Kidney epithelial cell (primary cell): ENCODE data around the gene KCP. TPM values are rescaled to one million over a fixed set of nuclear protein-coding genes. Genes with fewer than 3 reads are reported as not detected.
A peak's percentile ranks its signal among the peaks of the same experiment; 100 is the strongest.

Source experiments
- DNase-seq: peaks from one replicate; pipeline ENCODE4 v3.0.0-alpha.2; 2010; ENCODE audit warnings: low read depth
- H3K27me3 ChIP-seq: 2 replicates; pipeline ENCODE4 v1.6.0; 2011; ENCODE audit warnings: low read length; ENCODE audit not compliant: control insufficient read depth, insufficient read depth
- H3K36me3 ChIP-seq: 2 replicates; pipeline ENCODE4 v1.5.1; 2011; ENCODE audit warnings: low read length; ENCODE audit not compliant: control insufficient read depth, insufficient read depth
- H3K4me3 ChIP-seq: 2 replicates; pipeline ENCODE4 v1.5.1; 2011; ENCODE audit warnings: low read depth, mild to moderate bottlenecking, control low read depth, low read length
- total RNA-seq: library from RNA; depleted of rRNA; stranded (reverse); fragments of >200 nt; gene quantifications from 2 replicates; pipeline ENCODE4 v1.2.3, GENCODE V29; 2015
- TF ChIP-seq, protein P1 (sequence below): IDR thresholded peaks from 2 replicates; pipeline ENCODE4 v1.5.1; 2011; ENCODE audit warnings: mild to moderate bottlenecking, moderate library complexity, low read length, control low read depth, inconsistent platforms; ENCODE audit not compliant: insufficient read depth, poor library complexity, severe bottlenecking

KCP gene
- total RNA-seq, 1 donor from 2014 or later, result 1.3 TPM

- no peaks in the 10 kb centered on the region for H3K27me3 ChIP-seq
- TF ChIP-seq, protein P1, sequence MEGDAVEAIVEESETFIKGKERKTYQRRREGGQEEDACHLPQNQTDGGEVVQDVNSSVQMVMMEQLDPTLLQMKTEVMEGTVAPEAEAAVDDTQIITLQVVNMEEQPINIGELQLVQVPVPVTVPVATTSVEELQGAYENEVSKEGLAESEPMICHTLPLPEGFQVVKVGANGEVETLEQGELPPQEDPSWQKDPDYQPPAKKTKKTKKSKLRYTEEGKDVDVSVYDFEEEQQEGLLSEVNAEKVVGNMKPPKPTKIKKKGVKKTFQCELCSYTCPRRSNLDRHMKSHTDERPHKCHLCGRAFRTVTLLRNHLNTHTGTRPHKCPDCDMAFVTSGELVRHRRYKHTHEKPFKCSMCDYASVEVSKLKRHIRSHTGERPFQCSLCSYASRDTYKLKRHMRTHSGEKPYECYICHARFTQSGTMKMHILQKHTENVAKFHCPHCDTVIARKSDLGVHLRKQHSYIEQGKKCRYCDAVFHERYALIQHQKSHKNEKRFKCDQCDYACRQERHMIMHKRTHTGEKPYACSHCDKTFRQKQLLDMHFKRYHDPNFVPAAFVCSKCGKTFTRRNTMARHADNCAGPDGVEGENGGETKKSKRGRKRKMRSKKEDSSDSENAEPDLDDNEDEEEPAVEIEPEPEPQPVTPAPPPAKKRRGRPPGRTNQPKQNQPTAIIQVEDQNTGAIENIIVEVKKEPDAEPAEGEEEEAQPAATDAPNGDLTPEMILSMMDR, result no peak
- peaks cover 9% of the 10 kb centered on the region for H3K36me3 ChIP-seq
- no peak for DNase-seq
- H3K4me3 ChIP-seq, result no peak overlapping the region
Measured at GRCh38 chr7:128844777-128845311, 65.7 kb downstream of the KCP start.

DNA sequence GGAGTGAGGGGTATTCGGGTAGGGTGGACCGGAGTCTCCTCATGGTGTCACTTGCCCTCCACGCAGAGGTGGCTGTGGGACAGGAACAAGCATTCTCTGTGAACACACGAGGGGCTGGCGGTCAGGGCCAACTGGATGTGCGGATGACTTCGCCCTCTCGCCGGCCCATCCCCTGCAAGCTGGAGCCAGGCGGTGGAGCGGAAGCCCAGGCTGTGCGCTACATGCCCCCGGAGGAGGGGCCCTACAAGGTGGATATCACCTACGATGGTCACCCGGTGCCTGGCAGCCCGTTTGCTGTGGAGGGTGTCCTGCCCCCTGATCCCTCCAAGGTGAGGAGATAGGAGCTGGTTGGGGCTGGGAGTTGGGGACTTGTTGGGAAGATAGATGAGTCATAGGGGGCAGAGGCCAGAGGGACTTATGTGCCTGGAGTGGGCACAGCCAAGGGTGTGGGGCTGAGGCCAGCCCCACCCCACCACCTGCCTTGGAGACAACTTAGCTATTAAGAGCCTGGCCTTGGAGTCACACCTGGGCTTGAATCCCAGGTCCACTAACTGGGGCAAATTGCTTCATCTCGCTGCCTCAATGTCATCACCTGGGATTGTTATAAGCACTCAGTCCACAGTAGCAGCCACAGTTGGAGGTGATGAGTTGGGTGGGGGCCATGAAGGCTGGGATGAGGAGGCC, 66.4 kb downstream of the KCP start:
- Histone ChIP-seq H3K36me3 (peaks cover 11% of the 10 kb centered on the region), H3K27me3 (no peaks in the 10 kb centered on the region), H3K4me3 (no peak overlapping the region)
- DNase-seq, result no peak
- TF ChIP-seq, protein P1, result no peak

DNA sequence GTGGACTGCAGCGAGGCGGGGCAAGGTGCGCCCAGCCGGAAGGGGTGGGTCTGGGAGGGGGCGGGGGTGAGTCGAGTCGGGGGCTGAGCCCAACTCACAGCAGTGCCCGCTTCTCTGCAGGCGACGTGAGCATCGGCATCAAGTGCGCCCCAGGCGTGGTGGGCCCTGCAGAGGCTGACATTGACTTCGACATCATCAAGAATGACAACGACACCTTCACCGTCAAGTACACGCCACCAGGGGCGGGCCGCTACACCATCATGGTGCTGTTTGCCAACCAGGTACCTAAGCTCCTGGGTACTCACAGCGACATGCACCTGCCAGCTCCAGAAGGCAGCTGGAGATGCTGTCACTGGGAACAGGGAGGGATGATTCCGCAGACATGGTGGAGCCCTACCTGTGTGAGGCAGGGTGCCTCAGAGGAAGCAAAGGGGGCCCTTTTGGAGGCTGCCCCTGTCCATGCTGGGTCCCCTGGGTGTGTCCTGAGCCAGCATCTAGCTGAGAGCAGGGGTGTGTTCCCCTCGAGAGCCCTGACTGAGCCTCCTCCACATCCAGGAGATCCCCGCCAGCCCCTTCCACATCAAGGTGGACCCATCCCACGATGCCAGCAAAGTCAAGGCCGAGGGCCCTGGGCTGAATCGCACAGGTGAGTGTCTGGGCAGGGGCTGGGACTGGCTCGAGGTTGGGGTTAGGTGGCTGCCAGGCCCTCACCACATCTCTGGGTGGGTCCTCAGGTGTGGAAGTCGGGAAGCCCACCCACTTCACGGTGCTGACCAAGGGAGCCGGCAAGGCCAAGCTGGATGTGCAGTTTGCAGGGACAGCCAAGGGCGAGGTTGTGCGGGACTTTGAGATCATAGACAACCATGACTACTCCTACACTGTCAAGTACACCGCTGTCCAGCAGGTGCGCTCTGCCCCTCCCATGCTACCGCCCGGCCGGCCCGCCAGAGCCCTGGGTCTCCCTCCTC, 67.6 kb downstream of the KCP start:
- DNase-seq, result no peak
- Histone ChIP-seq H3K36me3 (peaks cover 11% of the 10 kb centered on the region), H3K4me3 (no peak overlapping the region), H3K27me3 (no peaks in the 10 kb centered on the region)
- TF ChIP-seq, protein P1, result no peak

DNA sequence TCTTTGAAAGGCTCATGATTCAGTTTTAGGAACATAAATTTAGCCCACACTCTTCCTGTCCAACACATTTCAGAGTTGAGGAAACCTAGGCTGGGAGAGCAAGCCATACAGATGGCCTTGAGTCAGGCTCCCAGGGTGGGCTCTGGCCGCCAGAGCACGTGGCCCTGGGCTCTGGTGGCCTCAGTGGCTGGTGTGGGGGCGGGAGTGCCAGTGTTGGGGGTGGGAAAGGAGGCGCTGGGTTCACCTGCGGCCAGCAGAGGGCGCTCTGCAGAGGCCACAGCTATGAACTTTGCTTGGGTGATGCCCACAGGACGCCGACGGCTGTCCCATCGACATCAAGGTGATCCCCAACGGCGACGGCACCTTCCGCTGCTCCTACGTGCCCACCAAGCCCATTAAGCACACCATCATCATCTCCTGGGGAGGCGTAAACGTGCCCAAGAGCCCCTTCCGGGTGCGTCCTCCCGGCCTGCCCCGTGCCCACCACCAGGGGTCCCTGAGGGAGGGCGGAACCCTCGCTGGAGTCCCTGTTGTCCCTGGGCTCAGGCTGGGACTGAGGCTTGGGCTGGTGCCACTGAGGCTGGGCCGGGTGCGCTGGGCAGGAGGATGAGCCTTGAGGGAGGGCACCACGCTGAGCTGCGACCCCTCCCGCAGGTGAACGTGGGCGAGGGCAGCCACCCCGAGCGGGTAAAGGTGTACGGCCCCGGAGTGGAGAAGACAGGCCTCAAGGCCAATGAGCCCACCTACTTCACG, 68.4 kb downstream of the KCP start:
- Histone ChIP-seq H3K27me3 (no peaks in the 10 kb centered on the region), H3K36me3 (peaks cover 12% of the 10 kb centered on the region), H3K4me3 (no peak overlapping the region)
- TF ChIP-seq, protein P1, result peak; percentile 84
- DNase-seq, result no peak

DNA sequence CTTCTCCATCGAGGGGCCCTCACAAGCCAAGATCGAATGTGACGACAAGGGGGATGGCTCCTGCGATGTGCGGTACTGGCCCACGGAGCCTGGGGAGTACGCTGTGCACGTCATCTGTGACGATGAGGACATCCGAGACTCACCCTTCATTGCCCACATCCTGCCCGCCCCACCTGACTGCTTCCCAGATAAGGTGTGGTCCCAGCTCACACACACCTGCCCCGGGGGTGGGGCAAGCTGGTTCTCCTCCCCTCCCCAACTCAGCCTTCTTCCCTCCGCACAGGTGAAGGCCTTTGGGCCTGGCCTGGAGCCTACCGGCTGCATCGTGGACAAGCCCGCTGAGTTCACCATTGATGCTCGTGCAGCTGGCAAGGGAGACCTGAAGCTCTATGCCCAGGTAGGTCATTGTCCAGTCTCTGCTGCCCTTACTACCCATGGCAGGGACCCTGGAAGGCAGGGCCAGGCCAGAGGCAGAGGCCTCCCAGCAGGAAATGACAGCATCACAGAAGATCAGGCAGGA, 69.3 kb downstream of the KCP start:
- no peak overlapping the region for H3K4me3 ChIP-seq
- TF ChIP-seq, protein P1, result no peak
- no peak for DNase-seq
- H3K27me3 ChIP-seq, result no peaks in the 10 kb centered on the region
- peaks cover 12% of the 10 kb centered on the region for H3K36me3 ChIP-seq
